Myocyte (in vitro differentiated cells): ENCODE data around the gene ASF1B. TPM values are rescaled to one million over a fixed set of nuclear protein-coding genes. Genes with fewer than 3 reads are reported as not detected.

Experiments used
- DNase-seq: peaks from one replicate; pipeline ENCODE4 v3.0.0-alpha.2; 2012; ENCODE audit warnings: low read depth
- total RNA-seq: library from RNA; depleted of rRNA; stranded (reverse); fragments of >200 nt; gene quantifications from 2 replicates; pipeline ENCODE4 v1.2.3, GENCODE V29; 2014

ASF1B gene
- total RNA-seq, 1 donor from 2014 or later = 0.67 TPM

DNA sequence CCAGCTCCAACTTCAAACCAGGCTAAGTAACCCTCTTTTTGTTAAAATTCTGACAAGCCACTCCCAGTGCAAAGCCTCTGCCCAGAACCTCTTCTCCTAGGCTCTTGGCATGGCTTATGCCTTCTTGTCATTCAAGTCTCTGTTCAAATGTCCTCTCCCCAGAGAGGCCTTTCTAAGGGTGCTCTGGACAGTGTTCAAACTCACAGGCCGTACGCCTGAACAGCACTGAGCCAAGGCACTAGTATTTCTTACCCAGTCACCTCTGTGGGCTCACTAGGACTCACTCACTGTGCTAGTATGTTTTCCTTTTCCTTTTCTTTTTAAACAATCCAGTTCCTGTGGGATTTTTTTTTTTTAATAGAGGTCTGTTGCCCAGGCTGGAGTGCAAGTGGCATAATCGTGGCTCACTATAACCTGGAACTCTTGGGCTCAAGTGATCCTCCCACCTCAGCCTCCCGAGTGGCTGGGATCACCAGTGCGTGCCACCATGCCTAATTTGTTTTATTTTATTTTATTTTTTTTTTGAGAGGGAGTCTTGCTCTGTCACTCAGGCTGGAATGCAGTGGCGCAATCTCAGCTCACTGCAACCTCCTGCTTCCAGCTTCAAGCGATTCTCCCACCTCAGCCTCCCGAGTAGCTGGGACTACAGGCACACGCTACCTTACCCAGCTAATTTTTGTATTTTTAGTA, 2.3 kb upstream of the ASF1B start:
- no peak for DNase-seq

DNA sequence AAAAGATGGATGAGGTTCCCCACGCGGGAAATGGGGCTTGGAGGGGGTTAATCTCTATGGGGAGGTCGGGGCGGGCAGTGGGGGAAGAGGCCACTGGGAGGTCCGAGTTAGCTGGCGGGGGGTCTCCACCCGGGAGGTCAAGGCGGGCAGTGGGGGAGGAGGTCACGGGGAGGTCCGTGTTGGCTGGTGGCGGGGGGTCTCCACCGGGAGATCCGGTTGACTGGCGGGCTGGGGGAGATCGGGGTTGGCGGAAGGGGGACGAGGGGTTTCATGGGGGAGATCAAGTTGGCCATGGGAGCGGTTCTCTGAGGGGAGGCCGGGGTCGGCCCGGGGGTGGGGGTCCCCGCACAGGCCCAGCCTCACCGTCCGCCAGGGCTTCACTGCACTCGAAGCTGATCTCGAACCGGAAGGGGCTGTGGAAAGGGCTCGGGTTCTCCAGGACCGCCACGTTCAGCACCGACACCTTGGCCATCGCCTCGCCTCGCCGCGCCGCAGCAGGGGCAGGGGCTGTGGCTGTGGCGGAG, 342 bp downstream of the ASF1B start:
- no peak for DNase-seq

DNA sequence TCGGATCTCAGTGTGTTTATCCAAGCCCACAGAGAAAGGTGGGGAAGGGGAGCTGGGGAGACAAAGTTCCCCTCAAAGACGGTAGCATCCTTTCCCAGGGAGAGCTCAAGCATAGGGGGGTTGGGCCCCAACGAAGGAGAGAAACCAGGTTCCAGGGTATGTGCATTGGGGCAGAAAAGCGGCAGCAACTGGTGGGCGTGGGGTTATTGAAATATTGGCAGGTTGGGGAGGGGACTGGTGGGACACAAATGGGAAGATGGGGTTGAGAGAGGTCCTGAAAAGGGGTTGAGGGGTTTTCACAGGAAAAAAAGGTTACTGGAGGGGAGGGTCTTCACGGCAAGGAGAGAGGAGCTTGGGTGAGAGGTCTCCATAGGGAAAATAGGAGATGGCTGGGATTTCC, 1.0 kb downstream of the ASF1B start:
- DNase-seq = no peak

GRCh38 chr19:14127929-14128509, 8.4 kb downstream of the ASF1B start:
- DNase-seq = peak; percentile 22

GRCh38 chr19:14127176-14127575, 9.2 kb downstream of the ASF1B start:
- no peak for DNase-seq

GRCh38 chr19:14122924-14123323, 13.5 kb downstream of the ASF1B start:
- DNase-seq = no peak

DNA sequence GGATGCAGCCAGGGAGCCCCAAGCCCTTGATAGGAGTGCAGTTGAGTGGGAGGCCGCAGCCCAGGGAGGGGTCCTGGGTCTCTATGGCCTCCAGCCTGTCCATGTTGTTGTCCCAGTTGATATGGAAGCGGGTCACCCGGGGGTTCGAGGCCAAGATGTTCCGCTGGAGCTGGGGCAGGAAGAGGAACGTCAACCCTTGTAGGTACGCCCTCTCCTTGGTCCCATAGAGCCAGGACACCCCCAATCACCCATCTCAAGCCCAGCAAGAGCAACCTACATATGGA, 15.9 kb downstream of the ASF1B start:
- DNase-seq = no peak

DNA sequence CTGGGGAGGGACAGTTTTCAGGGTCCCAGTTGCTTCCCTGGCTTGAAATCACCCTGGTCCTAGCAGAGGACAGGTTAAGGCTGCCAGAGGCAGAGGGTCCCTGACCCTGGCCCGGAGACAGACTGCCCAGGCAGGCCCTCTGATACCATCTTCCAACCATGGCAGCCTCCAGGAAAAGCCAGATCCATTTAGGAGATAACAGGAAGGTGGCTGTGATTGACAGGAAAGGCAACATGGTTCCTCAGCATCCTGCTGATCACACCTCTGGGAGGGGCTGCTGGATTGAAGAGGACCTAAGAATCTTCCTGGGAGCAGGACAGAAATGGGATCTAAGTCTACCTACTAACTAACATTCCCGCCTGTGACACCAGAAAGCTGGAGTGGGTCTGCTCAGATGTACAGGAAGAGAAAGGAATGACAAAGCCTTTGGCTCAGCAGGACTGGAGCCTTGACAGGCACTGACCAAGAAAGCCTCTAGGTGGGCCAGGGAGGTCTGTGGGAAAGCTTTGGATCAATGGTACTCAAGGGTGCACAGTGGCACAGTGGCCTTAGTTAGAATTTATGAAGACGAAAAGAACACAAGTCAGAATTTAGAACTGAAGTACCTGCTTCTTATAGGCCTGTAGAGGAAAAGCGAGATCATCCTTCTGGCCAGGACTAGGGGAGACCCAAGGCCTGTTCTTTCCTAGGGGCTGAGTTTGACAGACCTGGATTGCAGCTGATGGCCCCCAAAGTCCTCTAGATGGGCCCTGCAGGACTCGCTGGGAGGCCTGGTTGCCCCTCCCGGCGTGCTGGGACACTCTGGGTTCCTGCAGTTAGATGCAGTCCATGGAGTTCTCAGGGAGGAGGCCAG, 16.5 kb downstream of the ASF1B start:
- no peak for DNase-seq

DNA sequence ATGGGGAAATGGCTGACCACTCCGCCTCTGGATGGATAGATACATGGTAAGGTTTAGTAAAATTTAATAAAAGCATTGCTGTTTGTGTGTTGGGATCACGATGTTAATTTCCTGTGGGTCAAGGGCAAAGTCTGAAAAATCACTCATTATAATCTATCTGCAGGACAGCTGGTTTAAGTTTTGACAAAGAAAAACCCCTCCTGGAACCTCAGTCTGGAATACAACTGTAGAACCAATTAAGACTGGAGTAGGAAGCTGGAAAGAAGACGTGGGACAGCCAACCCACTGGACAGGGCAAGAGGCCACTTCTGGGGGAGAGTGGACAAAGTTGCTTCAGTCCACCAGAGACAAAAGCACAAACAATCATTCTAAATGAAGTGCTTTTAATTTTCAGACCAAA, 17.2 kb downstream of the ASF1B start:
- DNase-seq = no peak

- DNase-seq = peak; percentile 69
Observed at GRCh38 chr19:14118165-14119051, 18.0 kb downstream of the ASF1B start.

DNA sequence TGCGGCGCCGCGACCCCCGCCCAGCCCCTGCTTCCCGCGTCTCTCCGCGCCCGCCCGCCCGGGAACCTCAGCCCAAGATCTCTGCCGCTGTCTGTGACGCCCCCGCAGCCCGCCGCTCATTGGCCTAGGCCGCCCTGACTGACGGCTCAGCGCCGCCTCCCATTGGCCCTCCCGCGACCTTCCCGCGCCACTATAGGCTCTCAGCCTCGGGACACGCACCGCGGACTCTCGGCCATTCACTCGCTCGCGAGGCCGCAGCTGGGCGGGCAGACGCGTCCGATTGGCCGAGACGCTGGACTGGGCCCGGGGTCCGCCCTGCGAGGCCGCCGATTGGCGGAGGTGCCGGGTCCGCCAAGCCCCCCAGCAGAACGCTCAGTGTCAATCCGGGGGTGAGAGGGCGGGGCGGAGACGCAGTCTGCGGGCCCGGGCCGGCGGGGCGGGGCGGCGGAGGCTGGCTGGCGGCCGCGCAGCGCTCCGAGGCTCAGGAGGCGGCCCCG, 18.7 kb downstream of the ASF1B start, which contains the start of gene PRKACA:
PRKACA (minus strand) TSS at position 95 of the 497 bp plus-strand sequence. CDS start 215 bp downstream, outside the sequence.
- peak; percentile 99 for DNase-seq

GRCh38 chr19:14116918-14117578, 19.3 kb downstream of the ASF1B start:
- DNase-seq = peak; percentile 58

- no peak for DNase-seq
Observed at GRCh38 chr19:14116525-14116917, 19.9 kb downstream of the ASF1B start.

GRCh38 chr19:14115756-14116155, 20.6 kb downstream of the ASF1B start:
- DNase-seq = no peak

GRCh38 chr19:14114854-14115253, 21.5 kb downstream of the ASF1B start:
- DNase-seq = no peak

- no peak for DNase-seq
Observed at GRCh38 chr19:14114439-14114838, 21.9 kb downstream of the ASF1B start.

GRCh38 chr19:14113762-14114414, 22.5 kb downstream of the ASF1B start:
- no peak for DNase-seq

DNA sequence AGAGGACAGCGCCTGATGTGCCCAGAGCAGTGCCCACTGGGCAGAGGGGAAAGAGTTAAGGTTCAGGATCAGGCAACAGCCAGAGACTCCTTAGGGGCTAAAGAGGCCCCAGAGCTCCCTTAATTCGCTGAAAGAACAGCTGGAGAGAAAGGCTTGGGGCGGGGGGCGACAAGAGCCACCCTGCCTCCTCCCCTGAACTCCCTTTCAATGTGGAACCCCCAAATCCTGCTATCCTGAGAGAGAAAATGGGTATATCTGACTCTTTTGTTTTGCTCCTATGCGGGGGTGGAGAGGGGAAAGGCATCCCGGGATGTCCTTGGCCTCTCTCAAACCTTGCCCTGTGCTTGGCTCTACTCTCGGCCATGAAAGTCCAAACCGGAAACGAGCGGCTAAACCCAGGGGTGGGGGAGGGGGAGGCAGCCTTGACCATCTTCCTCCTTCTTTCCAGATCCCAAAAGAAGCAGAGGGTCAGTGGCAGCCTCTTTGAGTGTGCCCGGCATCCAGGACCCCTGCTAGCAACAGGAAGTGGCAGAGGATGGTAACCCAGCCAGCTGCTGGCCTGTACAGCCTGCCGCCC, 23.5 kb downstream of the ASF1B start:
- DNase-seq = peak; percentile 41

GRCh38 chr19:14112051-14112808, 24.2 kb downstream of the ASF1B start:
- DNase-seq = no peak
